ENCODE measurements around the gene OVCH1. TPM values are rescaled to one million over a fixed set of nuclear protein-coding genes. Genes with fewer than 3 reads are reported as not detected.
"Not testable (repeated sequence)": the region's sequence is repeated elsewhere in the genome, so short reads cannot be mapped to it uniquely, and the experiment has no call there.

The OVCH1 gene
- total RNA-seq, 4 donors from 2014 or later = 0.22 to 3.0 (median 0.28) TPM

DNA sequence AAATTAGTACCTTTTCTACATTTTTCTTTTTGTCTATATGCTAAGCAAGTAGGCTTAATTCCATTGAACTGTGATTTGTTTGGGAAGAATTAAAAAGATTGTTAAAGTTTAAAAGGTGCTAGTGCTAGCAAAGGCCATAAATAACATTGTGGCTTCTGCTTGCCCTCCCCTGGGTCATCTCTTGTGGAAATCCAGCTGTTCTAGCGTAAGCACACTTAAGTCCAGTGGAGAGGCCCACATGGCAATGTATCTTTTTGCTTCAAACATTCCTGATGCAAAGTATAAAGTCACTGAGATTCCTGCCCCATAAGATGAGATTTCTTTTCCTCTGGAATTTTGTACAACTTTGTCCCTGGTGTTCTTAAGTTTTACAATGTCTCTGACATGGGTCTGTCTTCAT is 102.1 kb downstream of the OVCH1 start:
- intact Hi-C loops (cut with DNase I) = no loop called here
- 80 to 82% methylated on average over 1 of the region's 1 CpG for WGBS, 2 donors
- H3K9me3 ChIP-seq = no peaks in the 10 kb centered on the region
- no peaks in the 10 kb centered on the region for H3K27me3 ChIP-seq
- H3K36me3 ChIP-seq = no peaks in the 10 kb centered on the region
- no peak for TF ChIP-seq POLR2A (IDR thresholded peaks at IDR 0.05)
- TF ChIP-seq, protein P1, sequence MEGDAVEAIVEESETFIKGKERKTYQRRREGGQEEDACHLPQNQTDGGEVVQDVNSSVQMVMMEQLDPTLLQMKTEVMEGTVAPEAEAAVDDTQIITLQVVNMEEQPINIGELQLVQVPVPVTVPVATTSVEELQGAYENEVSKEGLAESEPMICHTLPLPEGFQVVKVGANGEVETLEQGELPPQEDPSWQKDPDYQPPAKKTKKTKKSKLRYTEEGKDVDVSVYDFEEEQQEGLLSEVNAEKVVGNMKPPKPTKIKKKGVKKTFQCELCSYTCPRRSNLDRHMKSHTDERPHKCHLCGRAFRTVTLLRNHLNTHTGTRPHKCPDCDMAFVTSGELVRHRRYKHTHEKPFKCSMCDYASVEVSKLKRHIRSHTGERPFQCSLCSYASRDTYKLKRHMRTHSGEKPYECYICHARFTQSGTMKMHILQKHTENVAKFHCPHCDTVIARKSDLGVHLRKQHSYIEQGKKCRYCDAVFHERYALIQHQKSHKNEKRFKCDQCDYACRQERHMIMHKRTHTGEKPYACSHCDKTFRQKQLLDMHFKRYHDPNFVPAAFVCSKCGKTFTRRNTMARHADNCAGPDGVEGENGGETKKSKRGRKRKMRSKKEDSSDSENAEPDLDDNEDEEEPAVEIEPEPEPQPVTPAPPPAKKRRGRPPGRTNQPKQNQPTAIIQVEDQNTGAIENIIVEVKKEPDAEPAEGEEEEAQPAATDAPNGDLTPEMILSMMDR (IDR thresholded peaks at IDR 0.05) = no peak
- no peak for DNase-seq
- no peak overlapping the region for H3K4me3 ChIP-seq (replicated peaks in 1 of 3)
- H3K27ac ChIP-seq = no peak overlapping the region
- H3K4me1 ChIP-seq = no peaks in the 10 kb centered on the region

DNA sequence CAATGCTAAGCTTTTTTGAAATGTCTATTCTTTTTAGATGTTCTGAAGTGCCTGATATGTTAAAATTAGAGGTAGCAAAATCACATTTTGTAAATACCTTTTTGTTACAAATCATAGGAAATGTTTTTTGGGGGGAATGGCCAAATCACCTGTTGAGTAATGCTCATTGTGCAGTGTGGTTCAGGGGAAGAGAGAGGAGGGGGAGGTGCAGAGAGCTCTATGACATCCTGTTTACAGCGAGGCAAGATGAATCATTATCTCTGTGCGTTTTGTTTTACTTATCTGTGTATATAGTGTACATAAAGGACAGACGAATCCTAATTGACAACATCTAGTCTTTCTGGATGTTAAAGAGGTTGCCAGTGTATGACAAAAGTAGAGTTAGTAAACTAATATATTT is 107.1 kb downstream of the OVCH1 start:
- intact Hi-C loops (cut with DNase I); H3K9me3 ChIP-seq; H3K27ac ChIP-seq; H3K27me3 ChIP-seq; DNase-seq; H3K4me3 ChIP-seq (replicated peaks in 1 of 3); H3K4me1 ChIP-seq; H3K36me3 ChIP-seq: not testable (repeated sequence)
- 56 to 69% methylated on average over 3 of the region's 3 CpGs for WGBS, 2 donors

DNA sequence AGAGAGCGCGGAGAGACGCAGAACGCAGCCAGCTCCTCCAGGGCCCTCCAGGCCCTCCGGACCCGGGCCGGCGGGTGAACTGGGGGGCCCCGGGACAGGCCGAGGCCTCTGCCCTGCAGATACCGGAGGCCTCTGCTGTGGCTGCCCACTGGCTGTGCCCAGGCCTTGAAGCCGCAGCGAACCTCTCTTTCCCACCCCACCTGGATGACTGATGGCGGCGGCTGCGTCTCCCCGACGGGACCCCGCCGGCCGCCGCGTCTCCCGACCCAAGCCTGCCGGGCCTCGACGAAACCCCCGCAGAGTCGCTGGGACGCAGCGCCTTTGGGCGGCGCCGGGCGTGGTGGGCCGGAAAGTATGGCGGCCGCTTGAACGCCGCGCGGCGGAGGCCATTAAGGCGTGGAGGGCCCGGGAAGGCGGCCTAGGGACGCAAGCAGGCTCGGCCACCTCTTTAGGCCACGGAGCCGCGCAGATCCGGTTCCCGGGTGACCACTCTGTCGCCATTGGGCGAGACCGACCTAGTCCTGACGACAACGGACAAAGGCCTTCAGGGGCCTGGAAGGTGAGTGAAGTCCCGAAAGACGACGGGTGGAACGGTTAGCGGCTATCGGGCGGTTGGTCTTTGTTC is 108.1 kb downstream of the OVCH1 start:
- H3K4me1 ChIP-seq = no peaks in the 10 kb centered on the region
- no peaks in the 10 kb centered on the region for H3K36me3 ChIP-seq
- H3K9me3 ChIP-seq = no peaks in the 10 kb centered on the region
- 93% methylated on average over 55 to 65 of the region's 65 CpGs for whole genome bisulfite sequencing, 2 donors
- no peak overlapping the region for H3K27ac ChIP-seq
- DNase-seq = no peak
- no peak for TF ChIP-seq POLR2A (IDR thresholded peaks at IDR 0.05)
- TF ChIP-seq, protein P1 (IDR thresholded peaks at IDR 0.05) = no peak
- H3K4me3 ChIP-seq (replicated peaks in 1 of 3) = no peak overlapping the region
- H3K27me3 ChIP-seq = no peaks in the 10 kb centered on the region
- intact Hi-C loops (cut with DNase I) = no loop called here

DNA sequence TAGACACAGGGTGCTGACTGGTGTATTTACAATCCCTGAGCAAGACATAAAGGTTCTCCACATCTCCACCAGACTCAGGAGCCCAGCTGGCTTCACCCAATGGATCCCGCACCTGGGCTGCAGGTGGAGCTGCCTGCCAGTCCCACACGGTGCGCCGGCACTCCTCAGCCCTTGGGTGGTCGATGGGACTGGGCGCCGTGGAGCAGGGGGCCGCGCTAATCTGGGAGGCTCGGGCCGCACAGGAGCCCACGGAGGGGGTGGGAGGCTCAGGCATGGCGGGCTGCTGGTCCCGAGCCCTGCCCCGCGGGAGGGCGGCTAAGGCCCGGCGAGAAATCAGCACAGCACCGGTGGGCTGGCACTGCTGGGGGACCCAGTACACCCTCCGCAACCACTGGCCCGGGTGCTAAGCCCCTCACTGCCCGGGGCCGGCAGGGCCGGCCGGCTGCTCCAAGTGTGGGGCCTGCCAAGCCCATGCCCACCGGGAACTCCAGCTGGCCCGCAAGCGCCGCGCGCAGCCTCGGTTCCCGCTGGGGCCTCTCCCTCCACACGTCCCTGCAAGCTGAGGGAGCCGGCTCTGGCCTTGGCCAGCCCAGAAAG is 111.3 kb downstream of the OVCH1 start:
- DNase-seq; intact Hi-C loops (cut with DNase I); H3K27me3 ChIP-seq; H3K4me3 ChIP-seq (replicated peaks in 1 of 3); H3K9me3 ChIP-seq; H3K27ac ChIP-seq; H3K36me3 ChIP-seq; H3K4me1 ChIP-seq: not testable (repeated sequence)
- WGBS, 2 donors = 94 to 100% methylated on average over 1 to 14 of the region's 36 CpGs

DNA sequence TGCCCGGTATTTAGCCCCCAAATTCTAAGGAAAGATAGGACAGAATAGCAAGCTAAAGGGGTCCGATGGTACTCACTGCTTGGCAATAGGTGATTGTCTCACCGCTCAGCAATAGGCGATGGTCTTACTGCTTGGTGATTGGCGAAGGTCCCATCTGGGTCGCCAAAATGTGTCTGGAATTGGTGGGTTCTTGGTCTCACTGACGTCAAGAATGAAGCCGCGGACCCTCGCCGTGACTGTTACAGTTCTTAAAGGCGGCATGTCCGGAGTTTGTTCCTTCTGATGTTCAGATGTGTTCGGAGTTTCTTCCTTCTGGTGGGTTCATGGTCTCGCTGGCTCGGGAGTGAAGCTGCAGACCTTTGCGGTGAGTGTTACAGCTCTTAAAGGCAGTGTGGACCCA is 112.3 kb downstream of the OVCH1 start:
- intact Hi-C loops (cut with DNase I); H3K27me3 ChIP-seq; H3K9me3 ChIP-seq; H3K36me3 ChIP-seq; H3K4me1 ChIP-seq; H3K27ac ChIP-seq; DNase-seq; H3K4me3 ChIP-seq (replicated peaks in 1 of 3): not testable (repeated sequence)
- WGBS, 2 donors = 94 to 96% methylated on average over 17 of the region's 17 CpGs

DNA sequence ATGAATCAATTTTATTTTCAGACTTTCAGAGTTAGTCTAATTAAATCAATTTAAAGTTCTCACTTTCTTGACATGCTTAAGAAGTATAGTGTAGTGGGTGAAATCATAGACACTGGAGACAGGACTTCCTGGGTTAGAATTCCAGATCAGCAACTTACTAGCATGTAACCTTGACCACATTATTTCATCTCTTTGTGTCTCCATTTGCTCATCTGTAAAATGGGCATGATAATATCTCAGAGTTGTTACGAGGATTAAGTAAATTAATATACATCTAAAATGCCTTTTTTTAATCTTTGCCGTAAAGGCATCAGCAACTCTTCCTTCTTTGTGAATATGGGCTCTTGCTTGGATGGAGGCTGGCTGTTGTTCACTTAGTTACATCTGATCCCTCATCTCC is 115.2 kb downstream of the OVCH1 start:
- TF ChIP-seq, protein P1 (IDR thresholded peaks at IDR 0.05) = no peak
- no peak for TF ChIP-seq POLR2A (IDR thresholded peaks at IDR 0.05)
- peaks cover 4 to 7% of the 10 kb centered on the region in 2 donors for H3K4me1 ChIP-seq
- 97 to 98% methylated on average over 2 of the region's 2 CpGs for WGBS, 2 donors
- no peak for DNase-seq
- H3K4me3 ChIP-seq (replicated peaks in 1 of 3) = no peak overlapping the region
- no peaks in the 10 kb centered on the region for H3K27me3 ChIP-seq
- H3K27ac ChIP-seq = no peak overlapping the region
- no peaks in the 10 kb centered on the region for H3K9me3 ChIP-seq
- H3K36me3 ChIP-seq = no peaks in the 10 kb centered on the region
- intact Hi-C loops (cut with DNase I) = no loop called here

Data from thyroid gland (tissue), 4 donors.